Lung (tissue), 12 donors: ENCODE measurements around the gene TMEM86B. TPM values are rescaled to one million over a fixed set of nuclear protein-coding genes. Genes with fewer than 3 reads are reported as not detected.

Experiments
- ATAC-seq: fragments of 200-7000 bp; cut with Tn5 transposase; one replicate; pipeline ENCODE4 v1.9.1; 2020; ENCODE audit warnings: moderate number of reproducible peaks; ENCODE audit not compliant: insufficient read depth, low FRiP score
- DNase-seq, 3 donors: peaks; one replicate each; pipeline ENCODE4 v3.0.0-alpha.2; 2013 to 2017
- H3K27ac ChIP-seq, 2 donors: one replicate each; pipeline ENCODE4 v1.5.1; 2013; ENCODE audit warnings: mild to moderate bottlenecking in 2 of 2, moderate library complexity in 2 of 2, control low read depth in 1 of 2, inconsistent platforms in 1 of 2, low read depth in 1 of 2, low read length in 1 of 2
- H3K27me3 ChIP-seq, 3 donors: one replicate each; pipeline ENCODE4 v1.5.1; 2013; ENCODE audit warnings: low read length in 2 of 3; ENCODE audit not compliant: control insufficient read depth in 3 of 3, insufficient read depth in 3 of 3
- H3K36me3 ChIP-seq, 4 donors: one replicate each; pipeline ENCODE4 v1.5.1; 2013; ENCODE audit warnings: low read length in 4 of 4, mild to moderate bottlenecking in 1 of 4, moderate library complexity in 1 of 4; ENCODE audit not compliant: control insufficient read depth in 4 of 4, insufficient read depth in 4 of 4
- H3K4me1 ChIP-seq, 5 donors: one replicate each; pipeline ENCODE4 v1.5.1; 2013; ENCODE audit warnings: low read length in 5 of 5, mild to moderate bottlenecking in 2 of 5, moderate library complexity in 1 of 5; ENCODE audit not compliant: control insufficient read depth in 5 of 5, insufficient read depth in 5 of 5
- H3K4me3 ChIP-seq: one replicate; pipeline ENCODE4 v1.5.1; 2013; ENCODE audit warnings: mild to moderate bottlenecking, control low read depth, moderate library complexity
- H3K9ac ChIP-seq, 2 donors: one replicate each; pipeline ENCODE4 v1.5.1; 2013; ENCODE audit warnings: low read length in 2 of 2, control low read depth in 1 of 2; ENCODE audit not compliant: insufficient read depth in 1 of 2
- H3K9me3 ChIP-seq, 4 donors: one replicate each; pipeline ENCODE4 v1.5.1; 2013; ENCODE audit warnings: low read length in 3 of 4, mild to moderate bottlenecking in 1 of 4, moderate library complexity in 1 of 4; ENCODE audit not compliant: control insufficient read depth in 4 of 4, insufficient read depth in 3 of 4
- CTCF ChIP-seq: IDR thresholded peaks from 2 replicates; pipeline ENCODE4 v1.5.1; 2012; ENCODE audit warnings: mild to moderate bottlenecking; ENCODE audit errors: control extremely low read depth, extremely low read depth
- WGBS, 2 donors: extraction: QIAGEN DNeasy Blood & Tissue Kit; methylation state at CpG; one replicate each; pipeline ENCODE4 v1.1.7; 2013; 5-methylcytosine and 5-hydroxymethylcytosine counted together
- polyA plus RNA-seq, 2 donors: library from polyadenylated mRNA; stranded (reverse); fragments of 200-250 nt; gene quantifications; one replicate each; pipeline ENCODE4 v1.2.1, GENCODE V29; 2013
- total RNA-seq, 2 donors: library from RNA; depleted of rRNA in 1 of 2; stranded (reverse); fragments of >200 nt in 1 of 2; gene quantifications; one replicate each; pipeline ENCODE4 v1.2.1, GENCODE V29; 2014 to 2021
- donor health status: control.
- donor health status: control.
- donor health status: Bipolar disorder and iron deficiency.
- donor health status: healthy.
- donor health status: DM: yes; HTN: yes; CAD: no.

TMEM86B gene
- total and polyA plus RNA-seq, 4 donors, result 1.8 to 5.3 (median 4.3) TPM

- Histone ChIP-seq H3K4me1 (peaks cover 0 to 33% (median 9%) of the 10 kb centered on the region in 5 donors), H3K36me3 (peaks cover 0 to 13% (median 5%) of the 10 kb centered on the region in 4 donors), H3K9ac (no peak overlapping the region), H3K27ac (no peak overlapping the region), H3K27me3 (no peaks in the 10 kb centered on the region), H3K4me3 (no peak overlapping the region), H3K9me3 (no peaks in the 10 kb centered on the region)
- no peak for TF ChIP-seq CTCF
- 34 to 54% methylated on average over 19 of the region's 19 CpGs for WGBS, 2 donors
- DNase-seq (no peak), ATAC-seq (no peak)
Measured at GRCh38 chr19:55251341-55252081, 22.9 kb upstream of the TMEM86B start.

- Histone ChIP-seq H3K9me3 (no peaks in the 10 kb centered on the region), H3K27ac (no peak overlapping the region), H3K27me3 (no peaks in the 10 kb centered on the region), H3K4me1 (peaks cover 0 to 24% (median 0%) of the 10 kb centered on the region in 5 donors), H3K36me3 (peaks cover 0 to 22% (median 7%) of the 10 kb centered on the region in 4 donors), H3K4me3 (no peak overlapping the region), H3K9ac (no peak overlapping the region)
- no peak for TF ChIP-seq CTCF
- WGBS, 2 donors, result 91 to 93% methylated on average over 18 of the region's 18 CpGs
- ATAC-seq (no peak), DNase-seq (no peak)
Measured at GRCh38 chr19:55250262-55251036, 21.9 kb upstream of the TMEM86B start.

- Histone ChIP-seq H3K4me3 (no peak overlapping the region), H3K4me1 (peaks cover 0 to 22% (median 0%) of the 10 kb centered on the region in 5 donors), H3K27ac (no peak overlapping the region), H3K36me3 (peaks cover 4 to 28% (median 10%) of the 10 kb centered on the region in 4 donors), H3K27me3 (no peaks in the 10 kb centered on the region), H3K9me3 (no peaks in the 10 kb centered on the region), H3K9ac (no peak overlapping the region)
- DNase-seq (no peak), ATAC-seq (no peak)
- no peak for TF ChIP-seq CTCF
- 90 to 92% methylated on average over 11 of the region's 11 CpGs for WGBS, 2 donors
Measured at GRCh38 chr19:55249841-55250240, 21.3 kb upstream of the TMEM86B start.
